NCI-H1105 treated with DMSO at 0.1 percent for 48 hours (cell line): ENCODE data around the gene RABL6.
"Not testable (repeated sequence)": the region's sequence is repeated elsewhere in the genome, so short reads cannot be mapped to it uniquely, and the experiment has no call there.

ENCODE experiments used
- DNase-seq: peaks from one replicate; lab custom pipeline; 2025; lab: John Stamatoyannopoulos, UW

Gene RABL6

GRCh38 chr9:136821826-136822544 lies 14.2 kb downstream of the RABL6 start:
- DNase-seq = no peak

- DNase-seq = no peak
Measured at GRCh38 chr9:136823136-136824046, 15.6 kb downstream of the RABL6 start.

- no peak for DNase-seq
Measured at GRCh38 chr9:136824496-136825225, 16.9 kb downstream of the RABL6 start.

- no peak for DNase-seq
Measured at GRCh38 chr9:136825295-136826187, 17.8 kb downstream of the RABL6 start.

- no peak for DNase-seq
Measured at GRCh38 chr9:136826188-136826541, 18.4 kb downstream of the RABL6 start.

- no peak for DNase-seq
Measured at GRCh38 chr9:136826703-136827582, 19.2 kb downstream of the RABL6 start.

- DNase-seq = no peak
Measured at GRCh38 chr9:136827794-136828473, 20.2 kb downstream of the RABL6 start.

- no peak for DNase-seq
Measured at GRCh38 chr9:136828474-136829140, 20.9 kb downstream of the RABL6 start.

- no peak for DNase-seq
Measured at GRCh38 chr9:136829412-136829811, 21.7 kb downstream of the RABL6 start.

- no peak for DNase-seq
Measured at GRCh38 chr9:136829981-136830885, 22.5 kb downstream of the RABL6 start.

- DNase-seq = no peak
Measured at GRCh38 chr9:136831002-136831719, 23.4 kb downstream of the RABL6 start.

GRCh38 chr9:136831720-136832104 lies 24.0 kb downstream of the RABL6 start:
- DNase-seq = no peak

- DNase-seq = no peak
Measured at GRCh38 chr9:136832581-136832980, 24.8 kb downstream of the RABL6 start.

GRCh38 chr9:136833381-136834048 lies 25.8 kb downstream of the RABL6 start:
- DNase-seq = not testable (repeated sequence)

- no peak for DNase-seq
Measured at GRCh38 chr9:136835162-136835931, 27.6 kb downstream of the RABL6 start.
